HUES48 (cell line): ENCODE data around the gene NEDD4L.

ENCODE experiments used
- H3K27ac ChIP-seq: one replicate; pipeline ENCODE4 v1.7.0; 2013; ENCODE audit warnings: low read depth, low read length, inconsistent platforms
- H3K27me3 ChIP-seq: 2 replicates; pipeline ENCODE4 v1.6.1; 2013; ENCODE audit warnings: mild to moderate bottlenecking, low read length; ENCODE audit not compliant: control insufficient read depth, insufficient read depth
- H3K36me3 ChIP-seq: 2 replicates; pipeline ENCODE4 v1.6.1; 2013; ENCODE audit warnings: low read length; ENCODE audit not compliant: control insufficient read depth, insufficient read depth
- H3K4me1 ChIP-seq: 2 replicates; pipeline ENCODE4 v1.6.1; 2013; ENCODE audit warnings: mild to moderate bottlenecking, low read length; ENCODE audit not compliant: control insufficient read depth, insufficient read depth
- H3K4me3 ChIP-seq: 2 replicates; pipeline ENCODE4 v1.5.1; 2013; ENCODE audit warnings: mild to moderate bottlenecking, low read depth, low read length
- H3K9ac ChIP-seq: 2 replicates; pipeline ENCODE4 v1.6.1; 2013; ENCODE audit warnings: mild to moderate bottlenecking, low read depth, low read length, moderate library complexity
- H3K9me3 ChIP-seq: 2 replicates; pipeline ENCODE4 v1.6.1; 2013; ENCODE audit warnings: low read length; ENCODE audit not compliant: control insufficient read depth, insufficient read depth

NEDD4L gene

DNA sequence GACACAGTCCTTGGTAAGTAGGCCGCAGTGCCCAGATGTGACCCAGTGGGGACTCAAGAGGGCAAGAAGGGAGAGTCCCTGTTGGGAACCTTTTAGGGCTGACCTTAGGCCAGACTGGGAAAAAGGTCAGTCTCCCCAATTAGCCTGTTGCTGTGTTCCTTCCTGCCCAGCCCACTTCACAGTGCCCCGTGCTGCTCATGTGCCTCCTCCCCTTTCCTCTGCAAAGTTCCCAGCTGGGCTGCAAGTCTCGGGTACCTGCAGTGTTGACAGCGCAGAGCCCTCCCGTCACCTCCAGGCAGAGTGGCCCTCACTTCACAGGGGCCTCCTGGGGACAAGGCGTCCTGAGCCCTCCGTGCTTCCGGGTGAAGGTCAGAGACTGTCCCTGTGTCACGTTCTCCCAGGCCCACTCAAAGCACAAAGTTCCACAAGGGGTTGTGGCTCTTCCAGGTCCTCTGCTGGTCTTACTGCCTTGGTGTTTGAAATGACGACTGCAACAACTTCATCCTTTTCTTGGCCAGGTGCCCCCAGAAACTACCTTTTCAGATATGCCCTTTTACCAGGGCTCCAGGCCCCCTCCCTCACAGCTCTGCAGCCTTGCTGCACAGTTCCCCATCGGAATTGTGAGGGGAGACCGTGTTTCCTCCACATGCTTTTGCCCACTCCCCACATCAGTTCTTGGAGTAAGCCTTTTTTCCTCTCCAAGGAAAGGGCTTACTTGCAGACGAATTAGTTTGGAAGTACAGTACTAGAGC lies 359.1 kb downstream of the NEDD4L start:
- Histone ChIP-seq H3K4me1 (no peaks in the 10 kb centered on the region; the same call in 1 of the 2 replicates), H3K4me3 (no peak overlapping the region), H3K27ac (no peak overlapping the region), H3K9me3 (no peaks in the 10 kb centered on the region), H3K9ac (no peak overlapping the region), H3K27me3 (no peaks in the 10 kb centered on the region), H3K36me3 (no peaks in the 10 kb centered on the region)

- Histone ChIP-seq H3K4me1 (no peaks in the 10 kb centered on the region; the same call in 1 of the 2 replicates), H3K27me3 (no peaks in the 10 kb centered on the region), H3K4me3 (no peak overlapping the region), H3K27ac (no peak overlapping the region), H3K9ac (no peak overlapping the region), H3K9me3 (no peaks in the 10 kb centered on the region), H3K36me3 (no peaks in the 10 kb centered on the region)
These were observed 359.9 kb downstream of the NEDD4L start for GRCh38 chr18:58403799-58404455.

DNA sequence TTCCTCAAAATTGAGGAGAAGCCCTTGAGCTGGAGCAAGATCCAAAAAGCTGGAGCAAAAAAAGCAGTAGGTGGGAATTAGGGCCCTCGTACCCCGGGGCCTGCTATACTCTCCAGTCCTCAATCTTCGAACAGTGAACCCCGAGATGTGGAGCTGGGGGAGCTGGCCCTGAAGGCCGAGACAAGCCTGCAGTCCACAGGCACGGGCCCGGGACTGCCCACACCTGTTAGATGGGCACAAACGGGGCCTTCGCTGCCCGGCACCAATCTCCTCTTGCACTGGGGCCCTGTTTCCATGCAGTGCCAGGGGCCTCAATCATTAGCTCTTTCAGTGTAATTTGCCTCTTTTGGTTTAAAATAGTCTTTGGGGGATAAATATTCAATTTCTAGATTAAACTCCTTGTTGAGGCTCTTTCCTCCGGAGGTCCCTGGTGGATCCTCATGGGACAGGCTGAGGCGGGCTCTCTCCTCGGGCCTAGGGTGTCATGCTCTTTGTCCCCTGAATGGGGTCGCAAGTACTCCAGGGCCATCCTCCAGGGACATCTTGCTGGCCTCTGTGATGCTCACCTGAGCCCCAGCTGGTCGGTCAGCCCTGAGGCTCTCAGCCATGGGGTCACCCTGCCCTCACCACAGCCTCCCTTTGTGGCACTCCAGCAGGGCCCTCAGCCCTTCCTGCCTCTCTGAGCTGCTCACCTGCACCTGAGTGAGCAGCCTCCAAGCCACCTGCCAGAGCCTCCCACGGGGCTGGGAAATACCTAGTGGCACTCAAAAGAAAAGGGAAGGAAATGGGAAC lies 361.3 kb downstream of the NEDD4L start:
- no peaks in the 10 kb centered on the region for H3K27me3 ChIP-seq
- no peaks in the 10 kb centered on the region for H3K36me3 ChIP-seq
- no peak overlapping the region for H3K27ac ChIP-seq
- H3K4me1 ChIP-seq, result no peaks in the 10 kb centered on the region; the same call in 1 of the 2 replicates
- H3K9me3 ChIP-seq, result no peaks in the 10 kb centered on the region
- no peak overlapping the region for H3K9ac ChIP-seq
- no peak overlapping the region for H3K4me3 ChIP-seq

DNA sequence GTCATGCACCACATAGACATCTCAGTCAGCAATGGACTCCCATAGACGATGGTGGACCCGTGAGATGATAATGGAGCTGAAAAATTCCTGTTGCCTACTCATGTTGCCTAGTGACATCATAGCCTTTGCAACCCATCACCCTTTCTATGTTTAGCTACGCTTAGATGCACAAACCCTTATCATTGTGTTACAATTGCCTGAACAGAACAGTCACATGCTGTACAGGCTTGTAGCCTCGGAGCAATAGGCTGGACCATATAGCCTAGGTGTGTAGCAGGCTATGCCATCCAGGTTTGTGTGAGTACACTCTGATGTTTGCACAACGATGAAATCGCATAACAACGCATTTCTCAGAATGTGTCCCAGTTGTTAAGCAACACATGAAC lies 363.2 kb downstream of the NEDD4L start:
- Histone ChIP-seq H3K36me3 (no peaks in the 10 kb centered on the region), H3K4me3 (no peak overlapping the region), H3K4me1 (no peaks in the 10 kb centered on the region; the same call in 1 of the 2 replicates), H3K9me3 (no peaks in the 10 kb centered on the region), H3K27ac (no peak overlapping the region), H3K27me3 (no peaks in the 10 kb centered on the region), H3K9ac (no peak overlapping the region)

DNA sequence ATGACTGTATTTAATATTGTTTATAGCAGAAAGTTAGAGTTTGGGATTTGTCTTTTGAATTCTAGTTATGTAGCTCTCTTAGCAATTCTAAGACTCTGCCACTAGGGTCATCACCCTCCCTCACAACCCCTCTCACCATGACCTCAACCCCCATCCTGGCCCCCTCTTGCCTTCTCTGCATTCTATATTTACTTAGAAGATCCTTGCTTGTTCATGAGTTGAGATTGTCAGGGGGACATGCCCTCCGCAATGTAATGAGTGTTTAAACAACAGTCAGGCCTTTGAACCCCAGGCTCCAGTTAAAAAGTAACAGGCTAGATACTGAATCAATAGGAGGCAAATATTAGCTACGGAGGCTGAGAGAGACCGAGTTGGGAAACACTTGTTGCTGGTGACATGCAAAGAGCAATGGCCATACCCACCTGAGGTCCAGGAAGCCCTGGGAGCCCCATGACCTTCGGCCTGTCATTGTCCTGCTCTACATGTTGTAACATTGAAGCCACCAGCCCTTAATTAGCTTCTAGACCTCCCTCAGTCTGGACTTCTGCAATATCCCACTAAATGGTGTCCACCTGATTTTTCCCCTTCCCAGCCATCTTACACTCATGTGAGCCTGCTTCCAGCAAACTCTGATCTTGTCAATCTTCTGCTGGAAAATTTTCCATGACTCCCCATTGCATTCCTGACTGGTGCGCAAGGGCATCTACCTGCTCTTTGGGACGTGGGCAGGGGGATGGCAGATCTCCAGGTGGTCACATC lies 363.8 kb downstream of the NEDD4L start:
- no peak overlapping the region for H3K27ac ChIP-seq
- no peaks in the 10 kb centered on the region for H3K27me3 ChIP-seq
- no peaks in the 10 kb centered on the region; the same call in 1 of the 2 replicates for H3K4me1 ChIP-seq
- H3K4me3 ChIP-seq, result no peak overlapping the region
- no peaks in the 10 kb centered on the region for H3K9me3 ChIP-seq
- H3K36me3 ChIP-seq, result no peaks in the 10 kb centered on the region
- no peak overlapping the region for H3K9ac ChIP-seq

- Histone ChIP-seq H3K27ac (no peak overlapping the region), H3K4me3 (no peak overlapping the region)
These were observed 364.6 kb downstream of the NEDD4L start for GRCh38 chr18:58408665-58409064.

DNA sequence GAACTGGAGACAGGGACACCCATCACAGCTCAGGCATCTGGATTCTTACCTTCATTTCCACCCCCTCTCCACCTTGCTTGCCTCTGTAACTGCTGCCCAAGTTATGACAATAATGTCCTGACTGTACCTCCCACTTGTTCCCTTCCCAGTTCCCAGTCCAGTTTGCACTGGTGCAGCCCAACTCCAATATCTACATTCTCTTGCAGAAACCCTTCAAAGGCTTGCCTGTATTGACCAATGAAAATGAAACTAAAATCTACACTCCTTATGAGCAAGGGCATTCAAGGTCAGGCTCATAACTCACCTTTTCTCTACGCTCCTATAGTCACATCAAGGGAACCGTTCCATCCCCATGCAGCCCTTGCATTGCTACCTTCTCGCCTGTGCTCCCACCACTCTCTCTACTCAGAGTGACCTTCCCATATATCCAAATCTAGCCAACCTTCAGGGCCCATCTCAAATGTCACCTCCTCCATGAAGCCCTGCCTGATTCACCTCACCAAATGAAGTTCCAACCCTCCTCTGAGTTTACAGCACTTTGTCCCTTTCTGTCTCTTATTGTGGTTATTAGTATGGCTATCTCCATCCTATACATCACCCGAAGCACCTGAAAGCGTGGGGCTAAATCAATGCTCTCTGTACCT lies 365.9 kb downstream of the NEDD4L start:
- no peaks in the 10 kb centered on the region for H3K4me1 ChIP-seq
- no peaks in the 10 kb centered on the region for H3K36me3 ChIP-seq
- H3K4me3 ChIP-seq, result no peak overlapping the region
- H3K9ac ChIP-seq, result no peak overlapping the region
- H3K27me3 ChIP-seq, result no peaks in the 10 kb centered on the region
- no peaks in the 10 kb centered on the region for H3K9me3 ChIP-seq
- H3K27ac ChIP-seq, result no peak overlapping the region

More at GRCh38 chr18:58408665-58409064, 364.6 kb downstream of the NEDD4L start:
- Histone ChIP-seq H3K4me1 (no peaks in the 10 kb centered on the region; the same call in 1 of the 2 replicates), H3K9ac (no peak overlapping the region), H3K27me3 (no peaks in the 10 kb centered on the region), H3K9me3 (no peaks in the 10 kb centered on the region), H3K36me3 (no peaks in the 10 kb centered on the region)

GRCh38 chr18:58411323-58411722 lies 367.3 kb downstream of the NEDD4L start:
- H3K36me3 ChIP-seq, result no peaks in the 10 kb centered on the region
- no peak overlapping the region for H3K27ac ChIP-seq
- no peak overlapping the region for H3K9ac ChIP-seq
- no peaks in the 10 kb centered on the region for H3K9me3 ChIP-seq
- H3K27me3 ChIP-seq, result no peaks in the 10 kb centered on the region
- H3K4me1 ChIP-seq, result no peaks in the 10 kb centered on the region
- H3K4me3 ChIP-seq, result no peak overlapping the region

DNA sequence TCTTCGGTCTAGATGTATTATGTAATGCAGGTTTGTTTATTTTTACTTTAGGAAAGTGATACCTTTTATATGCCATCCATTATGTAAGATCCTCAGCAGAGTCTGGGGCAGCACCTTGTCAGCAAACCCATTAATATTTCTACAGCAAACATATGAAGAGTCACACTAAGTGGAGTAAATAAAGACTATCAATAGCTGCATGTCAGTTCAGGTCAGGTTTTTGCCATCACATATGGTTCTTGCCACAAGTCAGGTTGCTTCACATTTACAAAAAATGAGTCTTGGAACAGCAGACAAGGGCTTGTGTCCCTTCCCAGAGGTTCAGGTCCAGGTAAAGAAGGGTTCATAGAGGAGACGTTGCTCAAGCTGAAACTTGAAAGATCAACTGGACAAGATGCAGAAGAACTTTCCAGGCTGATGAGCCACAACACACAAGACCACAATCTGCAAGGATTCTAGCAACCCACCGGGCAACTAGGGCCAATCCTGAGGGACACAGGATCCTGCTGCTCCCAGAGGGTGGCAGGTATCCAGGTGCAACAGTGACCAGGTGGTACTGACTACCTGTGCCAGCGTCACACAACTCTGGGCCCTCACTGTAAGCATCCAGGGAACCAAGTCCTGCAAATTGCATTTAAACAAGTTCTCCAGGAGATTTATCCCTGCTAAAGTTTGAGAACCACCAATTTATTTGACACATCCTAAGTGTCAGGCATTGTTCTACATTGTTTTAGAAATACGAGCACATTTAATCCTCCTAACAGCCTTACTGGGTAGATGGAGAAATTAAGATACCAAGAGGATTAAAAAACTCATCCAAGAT lies 369.0 kb downstream of the NEDD4L start:
- Histone ChIP-seq H3K4me3 (no peak overlapping the region), H3K9me3 (no peaks in the 10 kb centered on the region), H3K27ac (no peak overlapping the region), H3K4me1 (no peaks in the 10 kb centered on the region), H3K9ac (no peak overlapping the region), H3K27me3 (no peaks in the 10 kb centered on the region), H3K36me3 (no peaks in the 10 kb centered on the region)
